ENCODE measurements around the gene SPATC1L.

DNA sequence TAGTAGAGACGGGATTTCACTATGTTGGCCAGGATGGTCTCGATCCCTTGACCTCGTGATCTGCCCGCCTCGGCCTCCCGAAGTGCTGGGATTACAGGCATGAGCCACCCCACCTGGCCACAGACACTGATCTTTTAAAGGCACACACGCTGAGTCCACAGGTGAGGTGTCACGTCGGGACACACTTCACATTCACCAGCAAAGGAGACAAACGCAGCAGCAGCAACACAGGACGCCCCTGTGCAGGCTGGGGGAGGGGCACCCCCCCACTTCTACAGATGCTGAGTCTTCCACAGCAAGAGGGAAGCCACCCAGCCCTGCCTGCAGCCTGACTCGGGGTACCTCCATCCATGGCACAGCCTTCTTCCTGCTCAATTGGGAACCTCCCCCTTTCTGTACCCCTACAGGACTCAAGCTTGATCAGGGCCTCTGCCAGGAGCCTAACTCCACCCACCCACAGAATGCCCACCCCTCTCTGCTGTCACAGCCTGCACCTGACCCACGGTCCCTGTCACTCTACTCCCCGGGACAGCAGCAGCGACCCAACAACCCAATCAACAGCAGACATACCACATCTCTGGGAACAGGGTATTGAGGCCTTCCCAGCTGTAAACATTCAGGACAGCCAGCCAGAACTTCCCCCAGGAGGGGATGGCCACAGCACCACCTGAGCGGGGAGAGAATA is 34.8 kb upstream of the SPATC1L start:
- TF ChIP-seq EZH2 (IDR thresholded peaks at IDR 0.05; ENCODE audit: borderline replicate concordance, low read length), result no peak
- TF ChIP-seq, protein P1, sequence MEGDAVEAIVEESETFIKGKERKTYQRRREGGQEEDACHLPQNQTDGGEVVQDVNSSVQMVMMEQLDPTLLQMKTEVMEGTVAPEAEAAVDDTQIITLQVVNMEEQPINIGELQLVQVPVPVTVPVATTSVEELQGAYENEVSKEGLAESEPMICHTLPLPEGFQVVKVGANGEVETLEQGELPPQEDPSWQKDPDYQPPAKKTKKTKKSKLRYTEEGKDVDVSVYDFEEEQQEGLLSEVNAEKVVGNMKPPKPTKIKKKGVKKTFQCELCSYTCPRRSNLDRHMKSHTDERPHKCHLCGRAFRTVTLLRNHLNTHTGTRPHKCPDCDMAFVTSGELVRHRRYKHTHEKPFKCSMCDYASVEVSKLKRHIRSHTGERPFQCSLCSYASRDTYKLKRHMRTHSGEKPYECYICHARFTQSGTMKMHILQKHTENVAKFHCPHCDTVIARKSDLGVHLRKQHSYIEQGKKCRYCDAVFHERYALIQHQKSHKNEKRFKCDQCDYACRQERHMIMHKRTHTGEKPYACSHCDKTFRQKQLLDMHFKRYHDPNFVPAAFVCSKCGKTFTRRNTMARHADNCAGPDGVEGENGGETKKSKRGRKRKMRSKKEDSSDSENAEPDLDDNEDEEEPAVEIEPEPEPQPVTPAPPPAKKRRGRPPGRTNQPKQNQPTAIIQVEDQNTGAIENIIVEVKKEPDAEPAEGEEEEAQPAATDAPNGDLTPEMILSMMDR (IDR thresholded peaks at IDR 0.05; ENCODE audit: low read length), result no peak

Data from OCI-LY1 (cell line).